C4-2B (cell line): ENCODE data around the gene PTCHD4.
"Not testable (repeated sequence)": the region's sequence is repeated elsewhere in the genome, so short reads cannot be mapped to it uniquely, and the experiment has no call there.

ENCODE experiments used
- H3K27ac ChIP-seq: fragments of 450-650 bp; 2 replicates; pipeline ENCODE4 v1.5.1; 2017
- CTCF ChIP-seq: fragments of 450-650 bp; conservative IDR thresholded peaks from 2 replicates; pipeline ENCODE4 v1.5.1; 2017; ENCODE audit warnings: mild to moderate bottlenecking
- ZFX ChIP-seq: fragments of 450-650 bp; IDR thresholded peaks from 2 replicates; pipeline ENCODE4 v1.6.1; 2017

Gene PTCHD4

GRCh38 chr6:48136856-48137255, 25.9 kb upstream of the PTCHD4 start:
- no peak overlapping the region for H3K27ac ChIP-seq
- TF ChIP-seq CTCF (no peak), ZFX (no peak)

- TF ChIP-seq ZFX, result no peak
- TF ChIP-seq CTCF, result no peak
- H3K27ac ChIP-seq, result no peak overlapping the region
Observed at GRCh38 chr6:48135323-48136084, 24.5 kb upstream of the PTCHD4 start.

- H3K27ac ChIP-seq, result no peak overlapping the region
- TF ChIP-seq CTCF, result no peak
- no peak for TF ChIP-seq ZFX
Observed at GRCh38 chr6:48134246-48134645, 23.2 kb upstream of the PTCHD4 start.

GRCh38 chr6:48123601-48124000, 12.6 kb upstream of the PTCHD4 start:
- TF ChIP-seq ZFX (no peak), CTCF (no peak)
- no peak overlapping the region for H3K27ac ChIP-seq

GRCh38 chr6:48121983-48122749, 11.2 kb upstream of the PTCHD4 start:
- not testable (repeated sequence) for H3K27ac ChIP-seq

- no peak overlapping the region for H3K27ac ChIP-seq
- TF ChIP-seq CTCF (no peak), ZFX (no peak)
Observed at GRCh38 chr6:48116699-48117645, 6.0 kb upstream of the PTCHD4 start.

GRCh38 chr6:48113130-48113529, 2.1 kb upstream of the PTCHD4 start:
- H3K27ac ChIP-seq, result no peak overlapping the region
- TF ChIP-seq ZFX (no peak), CTCF (no peak)
